GM15510 (cell line): Measurements from ENCODE around the gene DLG2.

Experiments used
- POLR2A ChIP-seq: IDR thresholded peaks from 3 replicates; pipeline ENCODE4 v1.6.1; 2011; ENCODE audit warnings: borderline replicate concordance; ENCODE audit not compliant: insufficient read length; ENCODE audit errors: extremely low read depth

Gene DLG2

GRCh38 chr11:85596886-85597285, 30.3 kb downstream of the DLG2 start:
- TF ChIP-seq POLR2A: no peak

DNA sequence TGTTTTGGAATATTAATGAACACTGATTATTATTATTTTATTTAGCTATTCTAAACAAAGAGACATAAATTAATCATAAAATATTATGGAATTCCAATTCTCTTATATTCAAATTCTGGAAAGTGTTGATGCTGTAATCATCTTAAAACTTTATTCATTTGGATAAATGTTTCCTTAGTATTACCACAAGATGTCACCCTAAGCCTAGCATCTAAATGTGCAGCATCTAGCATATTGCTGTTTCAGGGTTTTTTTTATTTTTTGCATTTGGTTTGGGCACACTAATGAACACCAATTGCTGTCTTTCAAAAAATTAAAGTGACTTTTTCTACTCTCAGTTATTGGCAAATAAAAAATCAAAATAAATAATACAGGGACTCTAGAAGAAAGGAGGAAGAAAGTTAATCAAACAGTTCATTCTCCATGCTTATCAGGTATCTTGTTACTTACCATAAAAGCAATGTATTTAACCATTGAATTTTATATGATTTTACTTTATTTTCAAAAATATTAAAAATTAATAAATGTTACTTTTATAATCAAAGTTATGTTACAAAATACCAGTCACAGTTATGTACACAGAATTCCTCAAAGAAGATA, 31.8 kb downstream of the DLG2 start:
- no peak for TF ChIP-seq POLR2A

- no peak for TF ChIP-seq POLR2A
These were observed 36.2 kb downstream of the DLG2 start for GRCh38 chr11:85590848-85591483.

GRCh38 chr11:85589373-85589772, 37.8 kb downstream of the DLG2 start:
- TF ChIP-seq POLR2A: no peak

GRCh38 chr11:85582111-85582510, 45.0 kb downstream of the DLG2 start:
- no peak for TF ChIP-seq POLR2A

- no peak for TF ChIP-seq POLR2A
These were observed 51.8 kb downstream of the DLG2 start for GRCh38 chr11:85575388-85575787.

DNA sequence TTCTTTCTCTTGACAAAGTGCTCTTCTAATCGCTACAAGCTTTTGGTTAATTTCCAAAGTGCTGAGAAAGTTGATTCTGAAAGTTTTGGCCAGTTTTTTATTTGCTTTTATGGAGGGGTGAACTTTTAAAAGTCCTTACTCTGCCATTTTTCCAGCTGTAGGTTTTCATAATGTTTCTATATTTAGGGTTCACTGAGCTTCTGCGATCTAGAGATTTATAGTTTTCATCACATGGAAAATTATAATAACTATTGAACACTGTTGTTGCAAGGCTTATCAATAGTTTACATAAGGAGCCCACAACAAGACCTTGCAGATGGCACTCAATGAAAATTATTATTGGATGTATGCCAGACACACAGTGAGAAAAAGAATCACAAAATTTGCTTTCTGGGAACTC, 55.1 kb downstream of the DLG2 start:
- no peak for TF ChIP-seq POLR2A

GRCh38 chr11:85569525-85569924, 57.6 kb downstream of the DLG2 start:
- TF ChIP-seq POLR2A: no peak

GRCh38 chr11:85558411-85558810, 68.7 kb downstream of the DLG2 start:
- no peak for TF ChIP-seq POLR2A

DNA sequence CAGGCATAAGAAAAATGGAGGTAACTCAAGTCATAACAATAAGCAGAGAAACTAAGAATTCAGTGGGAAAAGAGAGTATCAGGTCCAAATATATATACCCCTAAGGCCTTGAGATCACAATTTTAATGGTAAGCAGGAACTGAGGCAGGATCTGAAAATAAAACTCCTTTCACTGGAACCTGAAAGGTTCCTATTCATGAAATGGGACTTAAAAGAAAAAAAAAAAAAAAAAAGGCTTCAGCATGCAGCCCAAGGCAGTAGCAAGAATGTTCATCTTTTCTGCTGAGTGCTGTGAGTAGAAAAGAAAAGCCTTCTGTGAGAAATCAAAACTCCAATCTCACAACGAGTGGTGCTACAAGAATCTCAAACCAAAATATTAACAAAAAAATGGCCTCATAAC, 75.3 kb downstream of the DLG2 start:
- TF ChIP-seq POLR2A: no peak

- no peak for TF ChIP-seq POLR2A
These were observed 85.5 kb downstream of the DLG2 start for GRCh38 chr11:85541683-85542082.

GRCh38 chr11:85540635-85541205, 86.4 kb downstream of the DLG2 start:
- no peak for TF ChIP-seq POLR2A

DNA sequence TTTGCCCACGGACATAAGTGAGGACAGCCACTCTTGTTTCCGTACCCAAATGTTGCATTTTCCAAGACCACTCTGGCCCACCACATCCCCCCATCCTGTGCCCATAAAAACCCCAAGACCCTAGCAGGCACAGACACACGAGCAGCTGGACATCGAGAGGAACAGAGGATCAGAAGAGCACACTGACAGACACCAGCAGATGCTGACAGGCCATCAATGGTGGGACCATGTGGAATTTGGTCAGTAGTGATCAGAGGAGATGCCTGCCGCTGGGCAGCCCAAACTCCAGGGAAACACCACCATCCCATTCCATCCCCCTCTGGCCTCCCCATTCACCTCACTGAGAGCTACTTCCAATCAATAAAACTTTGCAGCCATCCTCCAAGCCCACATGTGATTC, 87.0 kb downstream of the DLG2 start:
- TF ChIP-seq POLR2A: no peak

DNA sequence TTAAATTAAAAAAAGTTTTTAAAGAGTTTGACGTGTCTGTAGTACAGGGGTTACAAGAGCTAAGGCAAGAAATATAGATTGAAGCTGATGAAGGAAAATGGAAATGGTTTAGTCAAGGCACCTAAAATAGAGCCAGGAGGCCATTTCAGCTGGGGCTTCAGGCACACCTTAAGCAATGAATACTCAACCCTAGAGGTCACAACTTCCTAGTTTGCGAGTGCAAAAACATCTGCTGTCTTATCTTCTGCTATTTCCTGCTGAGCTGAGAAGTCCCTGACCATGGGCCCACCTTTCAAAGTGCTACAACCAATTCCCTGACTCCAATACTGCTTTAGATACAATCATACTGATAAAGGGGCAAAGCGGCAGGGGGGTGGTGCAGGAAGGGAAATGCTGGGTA, 87.4 kb downstream of the DLG2 start:
- no peak for TF ChIP-seq POLR2A

DNA sequence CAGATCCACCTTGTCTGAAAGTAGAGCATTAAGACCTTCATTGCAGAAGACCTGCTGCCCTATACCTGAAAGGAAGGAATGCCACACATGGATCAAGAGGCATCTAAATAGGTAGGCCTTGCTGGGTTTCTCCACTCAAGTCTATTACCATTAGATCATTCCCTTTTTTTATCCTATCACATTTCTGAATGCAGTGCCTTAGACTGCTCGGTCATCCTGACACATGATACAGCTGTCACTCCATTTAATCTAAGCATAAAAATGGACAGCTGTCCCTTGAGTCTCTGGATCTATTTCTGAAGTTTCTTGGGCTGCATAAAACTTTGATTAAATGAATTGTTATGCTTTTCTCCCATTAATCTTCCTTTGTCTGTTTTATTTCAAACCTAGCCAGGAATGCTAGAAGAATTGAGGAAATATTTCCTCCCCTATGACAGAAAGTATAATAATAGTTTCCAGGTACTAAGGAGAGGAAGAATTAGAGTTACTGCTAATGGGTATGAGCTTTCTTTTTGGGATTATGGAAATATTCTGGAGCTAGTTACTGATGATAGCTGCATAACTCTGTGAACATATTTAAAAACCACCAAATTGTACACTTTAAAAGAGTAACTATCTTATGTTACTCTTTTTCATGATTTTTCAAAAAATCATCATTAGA, 88.0 kb downstream of the DLG2 start:
- TF ChIP-seq POLR2A: no peak

DNA sequence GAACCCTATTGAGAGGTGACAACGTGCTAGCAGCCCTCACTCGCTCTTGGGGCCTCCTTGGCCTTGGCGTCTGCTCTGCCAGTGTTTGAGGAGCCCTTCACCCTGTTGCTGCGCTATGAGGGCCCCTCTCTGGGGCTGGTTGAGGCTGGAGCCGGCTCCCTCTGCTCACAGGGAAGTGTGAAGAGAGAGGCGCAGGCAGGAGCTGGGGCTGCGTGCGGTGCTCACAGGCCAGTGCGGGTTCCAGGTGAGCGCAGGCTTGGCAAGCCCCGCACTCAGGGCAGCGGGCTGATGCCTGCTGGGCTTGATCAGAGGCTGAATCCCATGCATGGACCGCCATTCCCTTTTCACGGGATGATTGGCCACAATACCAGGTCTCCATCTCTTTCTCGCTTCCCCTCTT, 90.7 kb downstream of the DLG2 start:
- TF ChIP-seq POLR2A: no peak
